ENCODE measurements around the gene ATF6. TPM values are rescaled to one million over a fixed set of nuclear protein-coding genes. Genes with fewer than 3 reads are reported as not detected.

Gene ATF6
- polyA plus RNA-seq, 2 of the 4 experiments (the other 2 are of a cell fraction), result 8.6 to 28.0 TPM

GRCh38 chr1:161944381-161944780, 178.3 kb downstream of the ATF6 start:
- POLR2A ChIA-PET, result no interaction called here

GRCh38 chr1:161945306-161946060, 179.4 kb downstream of the ATF6 start:
- no peak for TF ChIP-seq TP53 (CRISPR knock-in tag; IDR thresholded peaks at IDR 0.05)
- no peak for TF ChIP-seq RAD21 (conservative IDR thresholded peaks at IDR 0.05 in 1 of 2, IDR thresholded peaks at IDR 0.05 in 1 of 2)
- TF ChIP-seq ZNF302 (CRISPR knock-in tag; IDR thresholded peaks at IDR 0.05), result no peak
- TF ChIP-seq CHD4 (IDR thresholded peaks at IDR 0.05; ENCODE audit: borderline replicate concordance), result no peak
- no peak for TF ChIP-seq NFE2L2 (conservative IDR thresholded peaks at IDR 0.05; ENCODE audit: low read length)
- TF ChIP-seq HOXB13 (CRISPR knock-in tag; IDR thresholded peaks at IDR 0.05; ENCODE audit: low read depth), result no peak
- no peak for TF ChIP-seq FOXS1 (CRISPR knock-in tag; IDR thresholded peaks at IDR 0.05)
- TF ChIP-seq PHF8 (IDR thresholded peaks at IDR 0.05; ENCODE audit: borderline replicate concordance, low read depth), result no peak
- TF ChIP-seq FOSB (CRISPR knock-in tag; IDR thresholded peaks at IDR 0.05), result no peak
- TF ChIP-seq BCL3 (IDR thresholded peaks at IDR 0.05), result no peak
- TF ChIP-seq USF2 (IDR thresholded peaks at IDR 0.05), result no peak
- no peak for TF ChIP-seq RNF2 (IDR thresholded peaks at IDR 0.05; ENCODE audit: borderline replicate concordance, low read depth)
- no peak for TF ChIP-seq PBX3 (IDR thresholded peaks at IDR 0.05)
- TF ChIP-seq EHF (CRISPR knock-in tag; IDR thresholded peaks at IDR 0.05), result no peak
- TF ChIP-seq RARB (CRISPR knock-in tag; IDR thresholded peaks at IDR 0.05), result no peak
- TF ChIP-seq ELK1 (IDR thresholded peaks at IDR 0.05; ENCODE audit: low read depth, low read length), result no peak
- no peak for TF ChIP-seq HES2 (IDR thresholded peaks at IDR 0.05)
- TF ChIP-seq HOXB5 (CRISPR knock-in tag; IDR thresholded peaks at IDR 0.05), result no peak
- no peak for TF ChIP-seq CHD2 (IDR thresholded peaks at IDR 0.05; ENCODE audit: low read length, partially characterized antibody)
- ATAC-seq (no peak), FAIRE-seq (no peak), DNase-seq (ENCODE audit: low read depth in 1 of 2, low spot score in 1 of 2) (no peak)
- no peak overlapping the region for H3K4me2 ChIP-seq
- H3K9me3 ChIP-seq, result no peaks in the 10 kb centered on the region
- peaks cover 9% of the 10 kb centered on the region for H3K4me1 ChIP-seq
- POLR2A ChIA-PET, result no interaction called here
- no peak overlapping the region for H3K27ac ChIP-seq
- 91% methylated on average over 3 of the region's 3 CpGs for WGBS (ENCODE audit: missing lambda C conversion rate)
- CTCF ChIA-PET, result no interaction called here
- H3K4me3 ChIP-seq, result no peak overlapping the region

More at GRCh38 chr1:161944381-161944780, 178.3 kb downstream of the ATF6 start:
- Histone ChIP-seq H3K4me1 (peaks cover 9% of the 10 kb centered on the region), H3K9me3 (no peaks in the 10 kb centered on the region), H3K4me2 (no peak overlapping the region), H3K27ac (no peak overlapping the region), H3K4me3 (no peak overlapping the region)
- DNase-seq (ENCODE audit: low read depth in 1 of 2, low spot score in 1 of 2) (no peak), ATAC-seq (no peak), FAIRE-seq (no peak)
- WGBS (ENCODE audit: missing lambda C conversion rate), result 86% methylated on average over 2 of the region's 2 CpGs
- no peak for TF ChIP-seq FOSB (CRISPR knock-in tag; IDR thresholded peaks at IDR 0.05)
- TF ChIP-seq TP53 (CRISPR knock-in tag; IDR thresholded peaks at IDR 0.05), result no peak
- no peak for TF ChIP-seq JUNB (IDR thresholded peaks at IDR 0.05)
- no peak for TF ChIP-seq CBX8 (IDR thresholded peaks at IDR 0.05)
- TF ChIP-seq GATA3 (IDR thresholded peaks at IDR 0.05; ENCODE audit: borderline replicate concordance), result no peak
- TF ChIP-seq MAFK (IDR thresholded peaks at IDR 0.05; ENCODE audit: partially characterized antibody), result no peak
- no peak for TF ChIP-seq CTCF (IDR thresholded peaks at IDR 0.05)
- TF ChIP-seq KDM5A (IDR thresholded peaks at IDR 0.05), result no peak
- CTCF ChIA-PET, result interaction anchor here (1.0 kb wide), 1 partner anchor 152 kb away, joined by 4 read pairs; no protein-coding TSS in a partner anchor
